ENCODE data around the gene PRKAR2A. TPM values are rescaled to one million over a fixed set of nuclear protein-coding genes. Genes with fewer than 3 reads are reported as not detected.

Gene PRKAR2A
- total and polyA plus RNA-seq, 9 of the 15 experiments (the other 6 are each of a cell fraction or from before 2014, with no cell fraction given) = 15.9 to 84.5 (median 37.6) TPM

DNA sequence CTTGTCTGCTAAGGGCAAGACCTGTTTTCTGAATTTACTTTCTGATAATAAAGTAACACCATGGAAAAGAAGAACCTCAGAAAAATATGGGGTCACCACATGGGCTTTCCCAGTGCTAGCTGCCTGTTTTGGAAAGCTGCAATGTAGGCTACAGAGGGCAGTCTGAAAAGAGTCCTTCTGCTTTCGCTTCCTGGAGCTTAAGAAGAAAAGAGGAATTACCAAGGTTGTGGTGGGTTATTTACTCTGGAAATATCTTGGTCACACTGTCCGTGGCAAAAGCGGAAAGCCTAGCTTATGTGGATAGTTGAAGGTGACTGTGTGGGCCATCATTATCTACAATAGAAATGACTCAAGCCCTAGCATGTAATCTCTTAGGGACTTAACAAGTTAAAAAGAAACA is 98.9 kb downstream of the PRKAR2A start:
- Histone ChIP-seq H4K20me1 (replicated peaks; ENCODE audit: control insufficient read depth, insufficient read depth, low read length) (no peaks in the 10 kb centered on the region), H3K36me3 (ENCODE audit: control insufficient read depth, insufficient read depth, low read length) (peaks cover 36% of the 10 kb centered on the region; the same call in 1 of the 3 replicates), H3K4me2 (ENCODE audit: insufficient read depth, low read length) (no peak overlapping the region), H2AFZ (ENCODE audit: low read depth, low read length) (no peak overlapping the region), H3K4me1 (replicated peaks in 1 of 2; ENCODE audit: control insufficient read depth in 2 of 2, insufficient read depth in 2 of 2, low read length in 2 of 2) (no peaks in the 10 kb centered on the region; a peak in 1 of 5 replicates), H3K9ac (ENCODE audit: insufficient read depth in 1 of 2, low read depth in 2 of 2, low read length in 2 of 2) (no peak overlapping the region), H3K9me3 (replicated peaks; ENCODE audit: control insufficient read depth, insufficient read depth, low read depth, low read length) (no peaks in the 10 kb centered on the region), H3K27ac (ENCODE audit: extremely low read depth, low read depth, low read length) (no peak overlapping the region), H3K79me2 (ENCODE audit: control insufficient read depth, insufficient read depth, low read length) (no peaks in the 10 kb centered on the region), H3K27me3 (ENCODE audit: control insufficient read depth in 2 of 2, insufficient read depth in 2 of 2, low read length in 2 of 2) (no peaks in the 10 kb centered on the region), H3K4me3 (no peak overlapping the region), H3K9me1 (ENCODE audit: control insufficient read depth, insufficient read depth, low read length) (no peaks in the 10 kb centered on the region)
- TF ChIP-seq SMARCE1 (IDR thresholded peaks at IDR 0.05) (no peak), WHSC1 (IDR thresholded peaks at IDR 0.05; ENCODE audit: low read length) (no peak), RFX5 (IDR thresholded peaks at IDR 0.05; ENCODE audit: low read depth, low read length) (no peak)
- TF ChIP-seq, protein P1, sequence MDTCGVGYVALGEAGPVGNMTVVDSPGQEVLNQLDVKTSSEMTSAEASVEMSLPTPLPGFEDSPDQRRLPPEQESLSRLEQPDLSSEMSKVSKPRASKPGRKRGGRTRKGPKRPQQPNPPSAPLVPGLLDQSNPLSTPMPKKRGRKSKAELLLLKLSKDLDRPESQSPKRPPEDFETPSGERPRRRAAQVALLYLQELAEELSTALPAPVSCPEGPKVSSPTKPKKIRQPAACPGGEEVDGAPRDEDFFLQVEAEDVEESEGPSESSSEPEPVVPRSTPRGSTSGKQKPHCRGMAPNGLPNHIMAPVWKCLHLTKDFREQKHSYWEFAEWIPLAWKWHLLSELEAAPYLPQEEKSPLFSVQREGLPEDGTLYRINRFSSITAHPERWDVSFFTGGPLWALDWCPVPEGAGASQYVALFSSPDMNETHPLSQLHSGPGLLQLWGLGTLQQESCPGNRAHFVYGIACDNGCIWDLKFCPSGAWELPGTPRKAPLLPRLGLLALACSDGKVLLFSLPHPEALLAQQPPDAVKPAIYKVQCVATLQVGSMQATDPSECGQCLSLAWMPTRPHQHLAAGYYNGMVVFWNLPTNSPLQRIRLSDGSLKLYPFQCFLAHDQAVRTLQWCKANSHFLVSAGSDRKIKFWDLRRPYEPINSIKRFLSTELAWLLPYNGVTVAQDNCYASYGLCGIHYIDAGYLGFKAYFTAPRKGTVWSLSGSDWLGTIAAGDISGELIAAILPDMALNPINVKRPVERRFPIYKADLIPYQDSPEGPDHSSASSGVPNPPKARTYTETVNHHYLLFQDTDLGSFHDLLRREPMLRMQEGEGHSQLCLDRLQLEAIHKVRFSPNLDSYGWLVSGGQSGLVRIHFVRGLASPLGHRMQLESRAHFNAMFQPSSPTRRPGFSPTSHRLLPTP (IDR thresholded peaks at IDR 0.05; ENCODE audit: borderline replicate concordance, extremely low read depth, insufficient read length) = no peak
- TF ChIP-seq, protein P2, sequence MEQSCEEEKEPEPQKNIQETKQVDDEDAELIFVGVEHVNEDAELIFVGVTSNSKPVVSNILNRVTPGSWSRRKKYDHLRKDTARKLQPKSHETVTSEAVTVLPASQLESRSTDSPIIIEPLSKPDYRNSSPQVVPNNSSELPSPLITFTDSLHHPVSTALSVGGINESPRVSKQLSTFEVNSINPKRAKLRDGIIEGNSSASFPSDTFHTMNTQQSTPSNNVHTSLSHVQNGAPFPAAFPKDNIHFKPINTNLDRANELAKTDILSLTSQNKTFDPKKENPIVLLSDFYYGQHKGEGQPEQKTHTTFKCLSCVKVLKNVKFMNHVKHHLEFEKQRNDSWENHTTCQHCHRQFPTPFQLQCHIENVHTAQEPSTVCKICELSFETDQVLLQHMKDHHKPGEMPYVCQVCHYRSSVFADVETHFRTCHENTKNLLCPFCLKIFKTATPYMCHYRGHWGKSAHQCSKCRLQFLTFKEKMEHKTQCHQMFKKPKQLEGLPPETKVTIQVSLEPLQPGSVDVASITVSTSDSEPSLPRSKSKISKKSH (CRISPR knock-in tag; IDR thresholded peaks at IDR 0.05) = no peak
- 87% methylated on average over 3 of the region's 3 CpGs for WGBS (ENCODE audit: insufficient coverage, low coverage, missing lambda C conversion rate)
- ChIA-PET POLR2A (interaction anchor here (0.7 kb wide), 1 partner anchor 13 kb away, joined by 7 read pairs; no protein-coding TSS in a partner anchor), CTCF (ENCODE audit: low intra/inter-chr PET ratio) (no interaction called here)
- BruUV-seq (replicated peaks) = no TSS peak
- FAIRE-seq (no peak), DNase-seq (ENCODE audit: extremely low read depth in 1 of 4, low spot score in 3 of 4) (no peak), ATAC-seq (no peak)
- intact Hi-C loops (cut with micrococcal nuclease) (no loop called here), in situ Hi-C loops (cut with MboI) (no loop called here)

Measured in K562 (cell line).